IMR-90 (cell line): ENCODE measurements around the gene TOMM40. TPM values are rescaled to one million over a fixed set of nuclear protein-coding genes. Genes with fewer than 3 reads are reported as not detected.

Experiments used
- ATAC-seq: fragments of 200-7000 bp; cut with Tn5 transposase; 2 replicates; pipeline ENCODE4 v1.9.1; 2020; ENCODE audit warnings: low read depth, mild to moderate bottlenecking, moderate library complexity
- BruUV-seq: library from RNA; stranded (reverse); fragments of 400-500 nt; replicated peaks from 2 replicates; lab custom pipeline; 2021; lab: Mats Ljungman, UMichigan
- CTCF ChIA-PET: fragments of 300-600 bp; formaldehyde crosslinking; extraction: SDS; loops from one replicate; lab custom pipeline; 2021; ENCODE audit warnings: antibody characterized with exemption; lab: Yijun Ruan, JAX
- POLR2A ChIA-PET: fragments of 300-600 bp; sonication (Branson Sonifier 250); formaldehyde crosslinking; loops from one replicate; lab custom pipeline; 2022; ENCODE audit warnings: antibody characterized with exemption; ENCODE audit not compliant: unreplicated experiment; lab: Charles Lee
- DNase-seq: peaks from one replicate; pipeline ENCODE4 v3.0.0; 2013
- H2AFZ ChIP-seq: replicated peaks from 2 replicates; pipeline ENCODE3; 2013; ENCODE audit warnings: low read length, mild to moderate bottlenecking; ENCODE audit not compliant: poor library complexity
- H2AK5ac ChIP-seq: 2 replicates; pipeline ENCODE4 v1.6.1; 2013; ENCODE audit warnings: low read depth, low read length, inconsistent platforms
- H2AK9ac ChIP-seq: replicated peaks from 2 replicates; pipeline ENCODE3; 2013; ENCODE audit warnings: mild to moderate bottlenecking, low read depth, low read length, moderate library complexity; ENCODE audit not compliant: poor library complexity
- H2BK120ac ChIP-seq: 2 replicates; pipeline ENCODE4 v1.6.1; 2013; ENCODE audit warnings: low read depth, low read length, inconsistent platforms
- H2BK15ac ChIP-seq: 3 replicates; pipeline ENCODE4 v1.6.1; 2013; ENCODE audit warnings: low read depth, low read length, inconsistent platforms
- H2BK20ac ChIP-seq: 2 replicates; pipeline ENCODE4 v1.6.1; 2013; ENCODE audit warnings: low read depth, mild to moderate bottlenecking, inconsistent platforms, low read length, moderate library complexity
- H2BK5ac ChIP-seq: 2 replicates; pipeline ENCODE4 v1.6.1; 2013; ENCODE audit warnings: mild to moderate bottlenecking, low read depth, low read length, inconsistent platforms; ENCODE audit not compliant: poor library complexity, severe bottlenecking
- H3K14ac ChIP-seq: replicated peaks from 2 replicates; pipeline ENCODE4 v1.6.1; 2013; ENCODE audit warnings: low read depth, low read length, inconsistent platforms
- H3K18ac ChIP-seq: 2 replicates; pipeline ENCODE4 v1.6.1; 2013; ENCODE audit warnings: low read depth, low read length, control low read depth
- H3K23ac ChIP-seq: 2 replicates; pipeline ENCODE4 v1.6.1; 2013; ENCODE audit warnings: low read depth, low read length, inconsistent platforms
- H3K27ac ChIP-seq: 2 replicates; pipeline ENCODE4 v1.5.1; 2013; ENCODE audit warnings: mild to moderate bottlenecking, control low read depth, low read length; ENCODE audit not compliant: insufficient read depth
- H3K27me3 ChIP-seq: 2 replicates; pipeline ENCODE4 v1.6.1; 2013; ENCODE audit warnings: low read length; ENCODE audit not compliant: control insufficient read depth, insufficient read depth
- H3K36me3 ChIP-seq: 2 replicates; pipeline ENCODE4 v1.6.1; 2013; ENCODE audit warnings: low read length, mixed read lengths; ENCODE audit not compliant: control insufficient read depth, insufficient read depth
- H3K4ac ChIP-seq: 2 replicates; pipeline ENCODE4 v1.6.1; 2013; ENCODE audit warnings: low read depth, low read length, inconsistent platforms
- H3K4me1 ChIP-seq: 2 replicates; pipeline ENCODE4 v1.6.1; 2013; ENCODE audit warnings: low read length, mixed read lengths; ENCODE audit not compliant: control insufficient read depth, insufficient read depth
- H3K4me2 ChIP-seq: 2 replicates; pipeline ENCODE4 v1.6.1; 2013; ENCODE audit warnings: low read depth, mild to moderate bottlenecking, control low read depth, low read length, moderate library complexity
- H3K4me3 ChIP-seq: 2 replicates; pipeline ENCODE4 v1.5.1; 2013; ENCODE audit warnings: low read depth, mild to moderate bottlenecking, control low read depth, low read length, moderate library complexity; ENCODE audit not compliant: insufficient read depth
- H3K56ac ChIP-seq: 2 replicates; pipeline ENCODE4 v1.6.1; 2013; ENCODE audit warnings: low read length, inconsistent platforms; ENCODE audit not compliant: insufficient read depth; ENCODE audit errors: extremely low read depth
- H3K79me1 ChIP-seq, 2 experiments: 2 replicates each; pipeline ENCODE4 v1.6.1; 2013; ENCODE audit warnings: low read length in 2 of 2, inconsistent platforms in 1 of 2, low read depth in 1 of 2
- H3K9ac ChIP-seq: 2 replicates; pipeline ENCODE4 v1.6.1; 2013; ENCODE audit warnings: low read depth, low read length, control low read depth
- H3K9me1 ChIP-seq: 2 replicates; pipeline ENCODE4 v1.6.1; 2013; ENCODE audit warnings: low read length, inconsistent platforms; ENCODE audit not compliant: insufficient read depth
- H3K9me3 ChIP-seq: 2 replicates; pipeline ENCODE4 v1.6.1; 2013; ENCODE audit warnings: low read length; ENCODE audit not compliant: control insufficient read depth, insufficient read depth
- H4K20me1 ChIP-seq: 2 replicates; pipeline ENCODE4 v1.6.1; 2013; ENCODE audit warnings: low read length, inconsistent platforms; ENCODE audit not compliant: insufficient read depth
- H4K5ac ChIP-seq: 2 replicates; pipeline ENCODE4 v1.6.1; 2013; ENCODE audit warnings: mild to moderate bottlenecking, low read depth, low read length, control low read depth
- H4K8ac ChIP-seq, 2 experiments: 2 replicates each; pipeline ENCODE4 v1.6.1; 2013; ENCODE audit warnings: low read depth in 2 of 2, low read length in 2 of 2, control low read depth in 1 of 2, inconsistent platforms in 1 of 2
- H4K91ac ChIP-seq: 2 replicates; pipeline ENCODE4 v1.6.1; 2013; ENCODE audit warnings: low read depth, low read length, inconsistent platforms; ENCODE audit not compliant: insufficient read depth
- CEBPB ChIP-seq: IDR thresholded peaks from 2 replicates; pipeline ENCODE4 v1.6.1; 2012; ENCODE audit warnings: low read depth, low read length, improper control_type of control experiment
- CHD1 ChIP-seq: IDR thresholded peaks from 2 replicates; pipeline ENCODE4 v1.6.1; 2012; ENCODE audit warnings: low read depth, low read length, improper control_type of control experiment
- MXI1 ChIP-seq: IDR thresholded peaks from 2 replicates; pipeline ENCODE4 v1.6.1; 2012; ENCODE audit warnings: low read depth, mild to moderate bottlenecking, low read length, moderate library complexity, borderline replicate concordance
- WGBS, 2 experiments: methylation state at CpG; one replicate each; pipeline versions ENCODE4 v1.1.5 to v1.1.7; 2013; ENCODE audit warnings: missing lambda C conversion rate in 2 of 2; ENCODE audit not compliant: insufficient read length in 1 of 2; ENCODE audit errors: extremely low coverage in 2 of 2; 5-methylcytosine and 5-hydroxymethylcytosine counted together
- dilution Hi-C: fragments of 300-500 bp; cut with HindIII; formaldehyde crosslinking; loops from one replicate; pipeline ENCODE4 v1.14.3; 2018; ENCODE audit warnings: low sequenced_read_pairs; ENCODE audit not compliant: unreplicated experiment
- in situ Hi-C: fragments of 300-500 bp; cut with MboI; formaldehyde crosslinking; loops from 3 replicates; pipeline ENCODE4 v1.14.3; 2019; ENCODE audit warnings: low sequenced_read_pairs, inconsistent platforms, mixed read lengths
- intact Hi-C: fragments of 100-400 bp; cut with micrococcal nuclease; formaldehyde crosslinking; loops from 2 replicates; pipeline ENCODE4 v1.10.0; 2022
- polyA plus RNA-seq, 3 experiments: library from polyadenylated mRNA; depleted of rRNA; stranded (reverse); fragments of >200 nt; gene quantifications; 2 replicates each; pipeline ENCODE4 v1.2.3, GENCODE V29; 2012; ENCODE audit warnings: low replicate concordance in 1 of 3
- total RNA-seq: library from RNA; depleted of rRNA; stranded (reverse); fragments of >200 nt; gene quantifications from 2 replicates; pipeline ENCODE4 v1.2.3, GENCODE V29; 2012

Gene TOMM40
- total and polyA plus RNA-seq, 2 of the 4 experiments (the other 2 are of a cell fraction) = 54.8 to 62.6 TPM

- Histone ChIP-seq H2BK5ac (no peak overlapping the region), H2AK9ac (no peak overlapping the region), H2BK120ac (no peak overlapping the region), H3K23ac (no peak overlapping the region), H3K4ac (no peak overlapping the region), H3K4me2 (no peak overlapping the region), H2AK5ac (no peak overlapping the region), H4K8ac (no peak overlapping the region), H3K9me3 (no peaks in the 10 kb centered on the region), H3K9ac (no peak overlapping the region), H2BK15ac (no peak overlapping the region), H4K91ac (no peak overlapping the region), H3K14ac (no peak overlapping the region), H2AFZ (no peak overlapping the region), H3K36me3 (peaks cover 43% of the 10 kb centered on the region), H3K4me3 (no peak overlapping the region), H3K27me3 (no peaks in the 10 kb centered on the region), H3K4me1 (peaks cover 4% of the 10 kb centered on the region), H3K56ac (no peak overlapping the region), H3K9me1 (peaks cover 3% of the 10 kb centered on the region; the same call in 1 of the 2 replicates), H2BK20ac (no peak overlapping the region), H3K79me1 (peaks cover 20 to 43% of the 10 kb centered on the region in 2 experiments), H3K18ac (no peak overlapping the region), H4K20me1 (peaks cover 10% of the 10 kb centered on the region), H3K27ac (no peak overlapping the region), H4K5ac (no peak overlapping the region)
- TF ChIP-seq CEBPB = no peak
- TF ChIP-seq MXI1 = no peak
- TF ChIP-seq CHD1 = no peak
- POLR2A ChIA-PET = no interaction called here
- BruUV-seq = no TSS peak
- CTCF ChIA-PET = no interaction called here
- DNase-seq (no peak), ATAC-seq (no peak)
- 91% methylated on average over 6 of the region's 9 CpGs; no CpG with 5 or more reads in 1 of the 2 experiments for WGBS, 2 experiments
- dilution Hi-C loops (no loop called here), in situ Hi-C loops (no loop called here), intact Hi-C loops (no loop called here)
Measured at GRCh38 chr19:44894946-44895345, 3.9 kb downstream of the TOMM40 start.
